NAMALWA (cell line): Measurements from ENCODE around the gene SMIM14.
"Not testable (repeated sequence)": the region's sequence is repeated elsewhere in the genome, so short reads cannot be mapped to it uniquely, and the experiment has no call there.

Experiments used
- DNase-seq: peaks from one replicate; pipeline ENCODE4 v3.0.0-alpha.2; 2015; ENCODE audit warnings: low spot score

The SMIM14 gene

GRCh38 chr4:39530682-39531081 is 108.0 kb downstream of the SMIM14 start:
- DNase-seq = no peak

- DNase-seq = no peak
Measured at GRCh38 chr4:39529534-39529933, 109.1 kb downstream of the SMIM14 start.

GRCh38 chr4:39528061-39528465 is 110.6 kb downstream of the SMIM14 start:
- DNase-seq = peak; percentile 16

DNA sequence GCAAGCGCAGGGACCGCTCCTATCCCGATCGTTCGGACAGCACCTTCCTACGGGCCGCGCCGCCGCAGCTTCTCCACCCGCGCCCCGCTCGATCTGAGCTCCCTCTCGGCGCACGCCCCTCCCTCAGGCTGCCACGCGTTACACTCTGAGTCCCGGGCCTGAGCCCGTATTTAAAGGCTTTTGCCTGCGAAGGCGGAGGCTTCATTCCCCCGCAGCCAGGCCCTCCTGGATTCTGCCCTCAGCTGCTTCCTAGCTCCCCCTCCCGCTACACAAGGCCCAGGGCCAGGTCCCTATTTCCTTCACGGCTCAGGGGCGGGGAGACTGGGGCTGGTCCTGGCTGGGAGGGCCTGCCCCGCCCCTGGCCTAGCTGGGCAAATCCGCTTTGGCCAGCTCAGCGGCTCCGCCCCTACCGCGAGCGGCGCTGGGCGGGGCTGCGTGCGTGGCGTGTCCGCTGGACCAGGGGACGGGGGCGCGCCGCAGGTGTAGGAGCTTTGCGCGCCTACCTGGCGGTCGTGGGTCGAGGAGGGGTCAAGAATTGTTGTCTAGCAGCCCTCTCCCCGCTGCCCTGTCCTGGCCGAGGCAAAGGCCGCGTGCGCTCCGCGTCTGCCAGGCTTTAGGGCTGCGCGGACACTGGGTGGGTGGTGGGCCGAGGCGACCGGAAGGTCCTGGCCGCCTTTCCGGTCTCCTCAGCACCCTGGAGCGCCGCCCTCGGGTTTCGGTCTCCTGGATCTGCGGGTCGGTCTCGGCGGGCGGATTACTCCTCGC is 111.2 kb downstream of the SMIM14 start, which contains the start of gene UGDH:
Gene UGDH, minus strand, starts transcription at position 144 of the 765 bp plus-strand sequence. CDS start 5,927 bp downstream, outside the sequence.
- DNase-seq = peak; percentile 95

DNA sequence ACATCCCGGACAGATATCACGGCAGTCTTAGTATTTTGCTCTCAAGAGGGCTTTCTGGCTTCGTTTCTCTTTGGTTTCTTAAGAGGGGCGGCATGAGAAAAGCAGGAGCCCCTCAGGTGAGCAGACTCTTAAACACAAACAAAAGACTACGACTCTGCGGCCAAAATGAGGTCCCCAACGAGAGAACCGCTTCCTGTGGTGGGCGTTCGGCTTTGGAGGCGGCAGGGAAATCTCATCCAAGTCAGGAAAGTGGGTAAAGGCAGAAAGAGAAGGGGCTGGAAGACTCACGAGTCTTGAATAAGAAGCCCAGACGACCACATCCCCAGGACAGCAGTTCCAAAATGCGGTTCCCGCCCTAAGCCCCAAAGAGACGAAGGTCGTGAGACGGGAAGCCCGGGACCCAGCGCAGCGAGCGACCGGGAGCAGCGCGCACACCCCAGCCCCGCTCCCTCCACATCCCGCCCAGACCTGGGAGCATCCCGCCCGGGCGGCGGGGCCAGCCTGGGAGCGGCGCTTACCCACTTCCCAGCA is 111.8 kb downstream of the SMIM14 start:
- no peak for DNase-seq

GRCh38 chr4:39525822-39526690 is 112.6 kb downstream of the SMIM14 start:
- DNase-seq = peak; percentile 16

GRCh38 chr4:39524161-39524957 is 114.3 kb downstream of the SMIM14 start:
- DNase-seq = no peak

- no peak for DNase-seq
Measured at GRCh38 chr4:39522068-39522467, 116.6 kb downstream of the SMIM14 start.

GRCh38 chr4:39521253-39521919 is 117.3 kb downstream of the SMIM14 start:
- no peak for DNase-seq

DNA sequence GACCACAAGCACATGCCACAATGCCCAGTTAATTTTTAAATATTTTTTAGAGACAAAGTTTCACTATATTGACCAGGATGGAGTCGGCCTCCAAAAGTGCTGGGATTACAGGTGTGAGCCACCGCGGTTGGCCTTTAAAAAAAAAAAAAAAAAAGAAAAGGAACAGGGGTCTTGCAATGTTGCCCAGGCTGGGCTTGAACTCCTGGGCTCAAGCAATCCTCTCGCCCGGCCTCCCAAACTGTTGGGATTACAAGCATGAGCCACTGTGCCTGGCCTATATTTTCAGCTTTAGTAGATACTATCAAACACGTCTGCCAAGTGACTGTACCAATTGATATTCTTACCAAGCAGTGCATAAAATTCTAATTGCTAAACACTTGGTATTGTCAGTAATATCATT is 120.2 kb downstream of the SMIM14 start:
- DNase-seq = no peak

DNA sequence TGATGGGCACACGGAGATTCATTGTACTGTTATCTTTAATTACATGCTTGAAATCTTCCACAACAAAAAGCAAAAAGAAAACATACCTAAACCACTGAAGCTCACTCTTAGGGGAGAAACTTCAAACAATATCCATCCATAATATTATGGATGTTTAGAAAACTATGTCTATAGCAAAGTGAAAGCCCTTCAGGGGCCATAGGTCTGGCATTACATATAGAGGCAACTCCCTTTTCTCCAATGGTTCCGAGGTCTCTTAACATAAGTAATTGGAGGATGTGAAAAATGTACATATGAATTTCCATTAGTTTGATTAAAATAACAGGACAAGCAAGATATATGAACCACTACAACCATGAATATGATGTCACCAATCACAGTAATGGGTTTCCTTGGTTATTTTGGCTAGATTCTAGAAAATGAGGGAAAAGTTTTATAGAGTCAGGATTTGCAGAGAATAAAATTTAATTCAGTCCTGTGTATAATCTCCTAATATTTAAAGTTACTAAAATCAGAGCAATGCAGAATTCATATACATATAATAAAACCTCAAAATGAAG is 122.2 kb downstream of the SMIM14 start:
- no peak for DNase-seq

- not testable (repeated sequence) for DNase-seq
Measured at GRCh38 chr4:39515669-39516401, 122.8 kb downstream of the SMIM14 start.

DNA sequence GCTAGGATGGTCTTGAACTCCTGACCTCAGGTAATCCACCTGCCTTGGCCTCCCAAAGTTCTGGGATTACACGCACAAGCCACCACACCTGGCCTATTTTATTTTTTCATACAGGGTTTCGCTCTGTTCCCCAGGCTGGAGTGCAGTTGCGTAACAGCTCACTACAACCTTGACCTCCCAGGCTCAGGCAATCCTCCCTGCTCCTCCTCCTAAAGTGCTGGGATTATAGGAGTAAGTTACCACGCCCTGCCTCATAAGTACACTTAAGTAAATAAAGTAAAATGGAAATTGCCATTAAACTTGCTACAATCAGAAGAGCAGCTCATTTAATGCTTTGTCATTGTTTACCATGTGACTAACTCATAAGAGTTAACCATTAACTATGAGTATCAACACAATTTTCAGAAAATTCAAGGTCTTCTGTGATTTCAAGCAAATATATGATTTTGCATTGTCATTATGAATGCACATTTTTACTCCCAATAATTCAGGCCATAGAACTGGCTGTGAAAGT is 123.7 kb downstream of the SMIM14 start:
- no peak for DNase-seq

GRCh38 chr4:39514266-39514665 is 124.4 kb downstream of the SMIM14 start:
- not testable (repeated sequence) for DNase-seq

DNA sequence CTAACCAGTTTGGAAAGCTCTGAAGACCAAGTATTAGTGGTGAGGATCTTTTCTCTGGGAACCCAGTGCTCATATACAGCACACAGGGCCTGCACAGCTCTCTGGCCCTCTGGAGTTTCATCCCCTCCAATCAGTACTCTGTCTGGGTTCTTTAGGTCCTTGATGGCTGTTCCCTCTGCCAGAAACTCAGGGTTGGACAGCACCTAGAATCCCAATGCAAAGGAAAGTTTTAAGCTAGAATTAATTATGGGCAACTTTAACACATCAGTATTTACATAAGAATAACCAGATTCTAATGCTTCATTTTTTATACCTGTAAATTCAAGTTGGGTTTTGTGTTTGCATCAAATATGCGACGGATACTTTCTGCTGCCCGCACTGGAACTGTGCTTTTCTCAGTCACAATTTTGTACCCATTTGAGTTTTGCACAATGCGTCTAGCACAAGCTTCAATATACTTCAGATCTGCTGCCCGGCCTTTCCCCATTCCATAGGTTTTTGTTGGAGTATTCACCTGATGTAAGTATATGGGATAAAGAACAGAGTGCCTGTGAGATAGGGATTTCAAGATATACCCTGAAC is 128.2 kb downstream of the SMIM14 start:
- no peak for DNase-seq

GRCh38 chr4:39505581-39505980 is 133.1 kb downstream of the SMIM14 start:
- DNase-seq = no peak

- no peak for DNase-seq
Measured at GRCh38 chr4:39504538-39504937, 134.1 kb downstream of the SMIM14 start.

GRCh38 chr4:39502664-39503035 is 136.0 kb downstream of the SMIM14 start:
- DNase-seq = not testable (repeated sequence)

DNA sequence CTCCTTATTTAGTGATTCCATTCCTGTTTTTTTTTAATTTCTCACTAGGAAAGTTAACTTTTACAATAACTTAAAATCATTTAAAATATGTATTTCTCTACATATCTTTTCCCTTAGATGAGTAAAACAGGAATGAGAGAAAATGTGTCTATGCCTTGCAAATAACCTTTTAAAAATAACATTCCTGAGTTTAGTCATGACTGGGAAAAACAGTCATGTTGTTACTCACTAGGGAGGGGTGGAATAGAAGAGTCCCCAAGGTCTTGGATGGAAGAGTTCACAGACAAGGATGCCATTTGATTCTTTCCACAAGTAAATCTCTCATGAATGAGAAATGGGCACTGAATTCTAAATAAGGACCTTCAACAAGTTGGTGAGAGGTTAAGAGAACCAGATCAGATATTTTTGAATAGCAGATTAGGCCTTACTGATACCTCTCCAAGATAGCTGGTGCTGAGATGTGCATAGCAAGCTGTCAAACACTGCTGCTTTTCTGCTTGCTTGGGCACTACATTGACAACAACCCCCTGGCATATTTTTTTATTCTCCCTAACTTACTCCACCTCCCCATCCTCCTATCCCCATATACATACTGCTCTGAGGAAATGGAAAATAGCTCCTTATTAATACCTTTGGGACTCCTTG is 136.5 kb downstream of the SMIM14 start:
- DNase-seq = no peak
